K562 (cell line): ENCODE data around the gene RIMBP3C. TPM values are rescaled to one million over a fixed set of nuclear protein-coding genes. Genes with fewer than 3 reads are reported as not detected.

Experiments used
- CBX3 ChIP-seq, 2 experiments: IDR thresholded peaks; 1 replicate in 1 of 2; 2 replicates in 1 of 2; pipeline ENCODE4 v1.6.1; 2012; ENCODE audit warnings: inconsistent platforms in 2 of 2, low read length in 2 of 2, borderline replicate concordance in 1 of 2, control low read depth in 1 of 2
- EP400 ChIP-seq: fragments of 450-650 bp; IDR thresholded peaks from 2 replicates; pipeline ENCODE4 v1.6.1; 2017; ENCODE audit warnings: antibody characterized with exemption, mild to moderate bottlenecking, moderate library complexity
- ETV1 ChIP-seq: fragments of 450-650 bp; conservative IDR thresholded peaks from 2 replicates; pipeline ENCODE4 v1.6.1; 2016; ENCODE audit warnings: missing genetic modification characterization, control low read depth, low read depth, missing compliant biosample characterization
- HBP1 ChIP-seq: fragments of 450-650 bp; formaldehyde crosslinking; IDR thresholded peaks from 2 replicates; pipeline ENCODE4 v1.4.0; 2022; ENCODE audit warnings: missing genetic modification characterization
- HMGXB4 ChIP-seq: sonication (generic); formaldehyde crosslinking; IDR thresholded peaks from 2 replicates; pipeline ENCODE4 v1.8.1; 2023; ENCODE audit warnings: mild to moderate bottlenecking, missing genetic modification reagents
- HNRNPLL ChIP-seq: fragments of 200-400 bp; formaldehyde crosslinking; IDR thresholded peaks from 2 replicates; pipeline ENCODE4 v1.6.1; 2017; ENCODE audit warnings: low read length, low read depth, mild to moderate bottlenecking; ENCODE audit not compliant: poor library complexity, severe bottlenecking
- KLF1 ChIP-seq: fragments of 450-650 bp; IDR thresholded peaks from 2 replicates; pipeline ENCODE4 v1.6.1; 2016; ENCODE audit warnings: missing genetic modification characterization, missing compliant biosample characterization
- MAZ ChIP-seq, 2 experiments: fragments of 450-650 bp in 1 of 2; sonication (generic) in 1 of 2; formaldehyde crosslinking; IDR thresholded peaks in 1 of 2; conservative IDR thresholded peaks in 1 of 2; 2 replicates each; pipeline versions ENCODE4 v1.4.0 to v1.5.0; 2020; ENCODE audit warnings: mild to moderate bottlenecking in 1 of 2, missing genetic modification reagents in 1 of 2
- MECOM ChIP-seq: fragments of 250-450 bp; sonication (Bioruptor Pico); IDR thresholded peaks from 2 replicates; pipeline ENCODE4 v1.8.0; 2022; ENCODE audit warnings: inconsistent platforms
- POLR2AphosphoS5 ChIP-seq: IDR thresholded peaks from 2 replicates; pipeline ENCODE4 v1.6.1; 2011; ENCODE audit warnings: mild to moderate bottlenecking, low read depth, low read length, moderate library complexity; ENCODE audit not compliant: control insufficient read depth, insufficient read depth
- SIRT6 ChIP-seq: IDR thresholded peaks from one replicate; pipeline ENCODE4 v1.6.1; 2012; ENCODE audit warnings: low read depth, mild to moderate bottlenecking, control low read depth, inconsistent platforms, low read length, moderate library complexity
- SRF ChIP-seq, 2 experiments: fragments of 250-450, 450-650 bp in 1 of 2; sonication (Bioruptor Pico) in 1 of 2; sonication (generic) in 1 of 2; formaldehyde crosslinking; IDR thresholded peaks; 2 replicates each; pipeline versions ENCODE4 v1.5.0 to v1.5.1; 2020 to 2022; ENCODE audit warnings: mild to moderate bottlenecking in 1 of 2, missing genetic modification reagents in 1 of 2
- SRSF1 ChIP-seq: fragments of 200-400 bp; formaldehyde crosslinking; IDR thresholded peaks from 2 replicates; pipeline ENCODE4 v1.6.1; 2017; ENCODE audit warnings: mild to moderate bottlenecking, low read depth, low read length, moderate library complexity
- XRCC5 ChIP-seq: fragments of 200-400 bp; formaldehyde crosslinking; IDR thresholded peaks from 2 replicates; pipeline ENCODE4 v1.6.1; 2017; ENCODE audit warnings: low read depth, mild to moderate bottlenecking, low read length
- ZHX1 ChIP-seq: fragments of 150-350 bp; conservative IDR thresholded peaks from 2 replicates; pipeline ENCODE4 v1.6.1; 2014; ENCODE audit warnings: low read length
- polyA plus RNA-seq, 8 experiments: library from polyadenylated mRNA; depleted of rRNA in 4 of 8; stranded (reverse) in 5 of 8; unstranded in 3 of 8; fragments of >200 nt; fragmentation: Nextera tagmentation in 2 of 8; fragmentation: Illumina TruSeq in 1 of 8; extraction: Ambion mirVana in 2 of 8; extraction: Trizol in 1 of 8; gene quantifications; 2 replicates each; pipeline versions ENCODE4 v1.2.1 to v1.2.3, GENCODE V29; 2011 to 2014; ENCODE audit warnings: inconsistent platforms in 1 of 8, missing spikeins in 1 of 8
- total RNA-seq, 7 experiments: library from RNA; depleted of rRNA in 6 of 7; stranded (reverse); fragments of >200 nt in 6 of 7; fragmentation: Illumina TruSeq in 2 of 7; extraction: Trizol in 2 of 7; gene quantifications; 2 replicates each; pipeline versions ENCODE4 v1.2.1 to v1.2.3, GENCODE V29; 2011 to 2021; ENCODE audit warnings: low replicate concordance in 1 of 7
- TF ChIP-seq, protein P1 (sequence below): IDR thresholded peaks from 2 replicates; pipeline ENCODE4 v1.6.1; 2011; ENCODE audit warnings: borderline replicate concordance, low read depth, mild to moderate bottlenecking, moderate library complexity, low read length; ENCODE audit not compliant: insufficient read depth, poor library complexity, severe bottlenecking

Gene RIMBP3C
- total and polyA plus RNA-seq, 9 of the 15 experiments (the other 6 are each of a cell fraction or from before 2014, with no cell fraction given) = 0.09 to 0.98 (median 0.17) TPM; not detected in 2

DNA sequence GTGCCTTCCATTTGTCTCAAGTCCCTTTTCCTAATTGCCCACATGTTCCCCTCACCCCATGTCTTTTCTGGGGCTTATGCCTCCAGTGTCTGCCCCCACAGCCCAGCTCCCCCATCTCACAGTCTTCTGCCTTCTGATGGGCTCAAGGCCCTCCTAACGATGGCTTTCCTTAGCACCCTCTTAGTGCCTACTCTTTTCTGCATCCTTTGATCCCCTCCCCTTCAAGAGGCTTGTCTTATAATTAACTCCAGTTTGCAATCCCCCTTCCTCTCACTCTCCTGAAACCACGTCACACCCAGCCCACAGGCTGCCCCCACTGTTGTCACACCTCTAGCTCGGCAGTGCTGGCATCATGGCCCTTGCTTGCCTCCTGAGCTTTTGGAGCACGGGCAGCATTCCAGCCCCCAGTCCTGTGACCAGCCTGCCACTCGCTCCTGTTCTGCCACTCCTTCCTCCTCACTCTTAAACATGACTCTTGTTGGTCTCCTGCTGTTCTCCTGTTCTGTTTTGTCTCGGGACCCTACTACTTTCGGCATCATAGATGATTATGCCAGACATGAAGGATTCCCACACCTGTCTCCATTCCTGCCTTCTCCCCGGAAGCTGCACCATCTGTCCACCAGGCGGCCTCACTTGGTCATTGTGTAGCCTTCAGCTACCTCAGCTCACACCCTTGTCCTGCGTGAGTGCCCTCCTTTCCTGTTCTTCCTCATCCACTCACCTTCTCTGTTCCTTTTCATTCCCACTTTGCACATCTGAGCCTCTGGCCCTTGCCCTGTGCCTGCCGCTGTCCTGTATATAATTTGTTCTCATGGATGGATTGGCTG is 42.4 kb upstream of the RIMBP3C start (continued):
- TF ChIP-seq SRF (CRISPR knock-in tag; IDR thresholded peaks at IDR 0.05) = peak in 1 of 2 experiments; percentile 48; a peak in 1 of 4 replicates
- TF ChIP-seq HMGXB4 = peak; percentile 73; the same call in 1 of the 2 replicates
- peak; percentile 74 for TF ChIP-seq SIRT6
- no peak for TF ChIP-seq SRSF1
- TF ChIP-seq ETV1 (tag) = peak; percentile 54; the same call in 1 of the 2 replicates
- peak; percentile 37; the same call in 1 of the 2 replicates for TF ChIP-seq HBP1
- TF ChIP-seq ZHX1 = 0 out of 2 replicates have a peak, but pooled peaks have one; percentile 27
- TF ChIP-seq HNRNPLL = peak; percentile 30
- no peak for TF ChIP-seq MECOM (CRISPR knock-in tag)
- peak in 1 of 2 experiments; percentile 0; a peak in 1 of 3 replicates for TF ChIP-seq CBX3 (IDR thresholded peaks at IDR 0.05; ENCODE audit: borderline replicate concordance in 1 of 2, low read length in 2 of 2)
- peak; percentile 62; the same call in 1 of the 2 replicates for TF ChIP-seq KLF1
- peak; percentile 7; the same call in 1 of the 2 replicates for TF ChIP-seq POLR2AphosphoS5
- TF ChIP-seq XRCC5 = peak; percentile 93
- TF ChIP-seq EP400 = no peak
- TF ChIP-seq, protein P1, sequence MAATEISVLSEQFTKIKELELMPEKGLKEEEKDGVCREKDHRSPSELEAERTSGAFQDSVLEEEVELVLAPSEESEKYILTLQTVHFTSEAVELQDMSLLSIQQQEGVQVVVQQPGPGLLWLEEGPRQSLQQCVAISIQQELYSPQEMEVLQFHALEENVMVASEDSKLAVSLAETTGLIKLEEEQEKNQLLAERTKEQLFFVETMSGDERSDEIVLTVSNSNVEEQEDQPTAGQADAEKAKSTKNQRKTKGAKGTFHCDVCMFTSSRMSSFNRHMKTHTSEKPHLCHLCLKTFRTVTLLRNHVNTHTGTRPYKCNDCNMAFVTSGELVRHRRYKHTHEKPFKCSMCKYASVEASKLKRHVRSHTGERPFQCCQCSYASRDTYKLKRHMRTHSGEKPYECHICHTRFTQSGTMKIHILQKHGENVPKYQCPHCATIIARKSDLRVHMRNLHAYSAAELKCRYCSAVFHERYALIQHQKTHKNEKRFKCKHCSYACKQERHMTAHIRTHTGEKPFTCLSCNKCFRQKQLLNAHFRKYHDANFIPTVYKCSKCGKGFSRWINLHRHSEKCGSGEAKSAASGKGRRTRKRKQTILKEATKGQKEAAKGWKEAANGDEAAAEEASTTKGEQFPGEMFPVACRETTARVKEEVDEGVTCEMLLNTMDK = peak; percentile 75
- 0 out of 4 replicates have a peak, but pooled peaks of 1 of the 2 experiments have one; percentile 31 for TF ChIP-seq MAZ (CRISPR knock-in tag; conservative IDR thresholded peaks at IDR 0.05 in 1 of 2, IDR thresholded peaks at IDR 0.05 in 1 of 2)
